ENCODE results near the gene LMBR1. TPM values are rescaled to one million over a fixed set of nuclear protein-coding genes. Genes with fewer than 3 reads are reported as not detected.

Gene LMBR1
- total RNA-seq, 2 experiments from 2014 or later = 42.7 to 50.6 TPM

- ATAC-seq (no peak), DNase-seq (no peak)
- CTCF ChIA-PET = no interaction called here
- intact Hi-C loops (cut with micrococcal nuclease) = no loop called here
- POLR2A ChIA-PET = no interaction called here
- Mint-ChIP-seq H3K4me3 (no peak overlapping the region), H3K27ac (no peak overlapping the region), H3K9me3 (peaks cover 12% of the 10 kb centered on the region), H3K36me3 (ENCODE audit: low read depth) (peaks cover 26% of the 10 kb centered on the region), H3K4me1 (ENCODE audit: low read depth) (peaks cover 7% of the 10 kb centered on the region), H3K27me3 (no peaks in the 10 kb centered on the region)
- no peak for TF ChIP-seq CTCF (IDR thresholded peaks at IDR 0.05)
Observed at GRCh38 chr7:156691764-156692163, 201.2 kb downstream of the LMBR1 start.

- Mint-ChIP-seq H3K4me3 (no peak overlapping the region), H3K9me3 (no peaks in the 10 kb centered on the region), H3K36me3 (ENCODE audit: low read depth) (peaks cover 2% of the 10 kb centered on the region), H3K4me1 (ENCODE audit: low read depth) (no peaks in the 10 kb centered on the region), H3K27me3 (no peaks in the 10 kb centered on the region), H3K27ac (no peak overlapping the region)
- intact Hi-C loops (cut with micrococcal nuclease) = no loop called here
- ChIA-PET CTCF (no interaction called here), POLR2A (no interaction called here)
- TF ChIP-seq CTCF (IDR thresholded peaks at IDR 0.05) = no peak
- DNase-seq (no peak), ATAC-seq (no peak)
Observed at GRCh38 chr7:156684661-156685060, 208.3 kb downstream of the LMBR1 start.

- H3K36me3 Mint-ChIP-seq (ENCODE audit: low read depth) = peaks cover 3% of the 10 kb centered on the region
- intact Hi-C loops (cut with micrococcal nuclease) = no loop called here
- TF ChIP-seq CTCF (IDR thresholded peaks at IDR 0.05) = no peak
- DNase-seq (no peak), ATAC-seq (no peak)
- no peak overlapping the region for H3K4me3 Mint-ChIP-seq
- no peaks in the 10 kb centered on the region for H3K4me1 Mint-ChIP-seq (ENCODE audit: low read depth)
- no peaks in the 10 kb centered on the region for H3K9me3 Mint-ChIP-seq
- no peaks in the 10 kb centered on the region for H3K27me3 Mint-ChIP-seq
- H3K27ac Mint-ChIP-seq = no peak overlapping the region
- POLR2A ChIA-PET = no interaction called here
- CTCF ChIA-PET = no interaction called here
Observed at GRCh38 chr7:156684251-156684650, 208.7 kb downstream of the LMBR1 start.

GRCh38 chr7:156682928-156683327 is 210.1 kb downstream of the LMBR1 start:
- intact Hi-C loops (cut with micrococcal nuclease) = no loop called here
- Mint-ChIP-seq H3K36me3 (ENCODE audit: low read depth) (peaks cover 8% of the 10 kb centered on the region), H3K27me3 (no peaks in the 10 kb centered on the region), H3K27ac (no peak overlapping the region), H3K4me1 (ENCODE audit: low read depth) (no peaks in the 10 kb centered on the region), H3K4me3 (no peak overlapping the region), H3K9me3 (no peaks in the 10 kb centered on the region)
- ChIA-PET POLR2A (no interaction called here), CTCF (interaction anchor here (1.5 kb wide), 1 partner anchor 11 kb away, joined by 3 read pairs; no protein-coding TSS in a partner anchor)
- ATAC-seq (no peak), DNase-seq (no peak)
- no peak for TF ChIP-seq CTCF (IDR thresholded peaks at IDR 0.05)

- Mint-ChIP-seq H3K27ac (no peak overlapping the region), H3K4me1 (ENCODE audit: low read depth) (no peaks in the 10 kb centered on the region), H3K4me3 (no peak overlapping the region), H3K27me3 (no peaks in the 10 kb centered on the region), H3K36me3 (ENCODE audit: low read depth) (peaks cover 15% of the 10 kb centered on the region), H3K9me3 (no peaks in the 10 kb centered on the region)
- ChIA-PET CTCF (no interaction called here), POLR2A (no interaction called here)
- intact Hi-C loops (cut with micrococcal nuclease) = no loop called here
- no peak for TF ChIP-seq CTCF (IDR thresholded peaks at IDR 0.05)
- ATAC-seq = no peak
- DNase-seq = no peak
Observed at GRCh38 chr7:156680281-156680680, 212.7 kb downstream of the LMBR1 start.
